Adrenal gland (tissue), 12 donors: ENCODE measurements around the gene TUBGCP2. TPM values are rescaled to one million over a fixed set of nuclear protein-coding genes. Genes with fewer than 3 reads are reported as not detected.

Experiments used
- DNase-seq, 7 donors: peaks; one replicate each; pipeline ENCODE4 v3.0.0-alpha.2; 2019 to 2020
- H3K27ac ChIP-seq, 5 donors: fragments of 200-600 bp; sonication (generic) in 4 of 5; 1 replicate in 3 of 5; 2 replicates in 2 of 5; pipeline versions ENCODE4 v1.5.1 to v1.8.0; 2016 to 2020; ENCODE audit warnings: mild to moderate bottlenecking in 1 of 5
- H3K27me3 ChIP-seq: fragments of 200-600 bp; 2 replicates; pipeline ENCODE4 v1.8.0; 2021
- H3K36me3 ChIP-seq, 2 donors: fragments of 200-600 bp; replicated peaks in 1 of 2; 1 replicate in 1 of 2; 2 replicates in 1 of 2; pipeline versions ENCODE4 v1.5.1 to v1.8.0; 2018 to 2022
- H3K4me1 ChIP-seq, 2 donors: fragments of 200-600 bp; replicated peaks in 1 of 2; 1 replicate in 1 of 2; 2 replicates in 1 of 2; pipeline versions ENCODE4 v1.5.1 to v1.8.0; 2018 to 2021
- H3K4me3 ChIP-seq, 4 donors: fragments of 200-600 bp; sonication (generic) in 3 of 4; one replicate each; pipeline ENCODE4 v1.5.1; 2016 to 2018
- H3K9me3 ChIP-seq, 3 donors: fragments of 200-600 bp; sonication (generic) in 1 of 3; replicated peaks in 1 of 3; 1 replicate in 2 of 3; 2 replicates in 1 of 3; pipeline versions ENCODE4 v1.5.1 to v1.8.0; 2016 to 2021
- CTCF ChIP-seq, 6 experiments: fragments of 450-650 bp in 4 of 6; fragments of 200-600 bp in 2 of 6; sonication (generic) in 1 of 6; IDR thresholded peaks; 1 replicate in 5 of 6; 2 replicates in 1 of 6; pipeline versions ENCODE4 v1.5.1 to v1.8.0; 2016 to 2021; ENCODE audit warnings: antibody characterized with exemption in 6 of 6, mild to moderate bottlenecking in 2 of 6, moderate library complexity in 1 of 6
- POLR2A ChIP-seq, 2 donors: fragments of 450-650 bp; IDR thresholded peaks; one replicate each; pipeline ENCODE4 v1.6.1; 2017; ENCODE audit warnings: antibody characterized with exemption in 2 of 2, mild to moderate bottlenecking in 2 of 2, moderate library complexity in 1 of 2
- WGBS, 4 donors: extraction: QIAGEN DNeasy Blood & Tissue Kit in 2 of 4; methylation state at CpG; one replicate each; pipeline versions ENCODE4 v1.1.5 to v1.1.7; 2013 to 2017; 5-methylcytosine and 5-hydroxymethylcytosine counted together
- intact Hi-C, 2 donors: fragments of 100-400 bp; cut with DNase I; formaldehyde crosslinking; loops; one replicate each; pipeline versions ENCODE4 v1.14.1 to v1.15.0; 2022 to 2023
- polyA plus RNA-seq, 3 donors: library from polyadenylated mRNA; stranded (reverse); fragments of 200-250 nt in 2 of 3; fragments of 350-450 nt in 1 of 3; fragmentation: Illumina TruSeq in 1 of 3; extraction: RNeasy Lipid Tissue Mini Kit (QIAGEN cat#74804) in 1 of 3; gene quantifications; one replicate each; pipeline ENCODE4 v1.2.3, GENCODE V29; 2013 to 2014
- total RNA-seq, 9 donors: library from RNA; depleted of rRNA in 4 of 9; stranded (reverse); fragments of >200 nt in 4 of 9; fragments of 120-200 nt in 1 of 9; fragmentation: NEBNext Ultra II Directional in 1 of 9; extraction: Animal tissue kit (Norgen Biotek cat#: 25700) in 1 of 9; gene quantifications; one replicate each; pipeline versions ENCODE4 v1.1.0 to v1.2.4, GENCODE V29; 2013 to 2023
- donor health status: healthy with polysubstance abuse.
- donor health status: Bipolar disorder and iron deficiency.
- donor health status: DM: yes; HTN: yes; CAD: no.
- donor health status: DM: no; HTN: no; CAD: no.
- donor health status: DM: no; HTN: no; CAD: no.
- donor health status: DM: yes; HTN: yes; CAD: no.

TUBGCP2 gene
- total and polyA plus RNA-seq, 12 donors = 30.9 to 234 (median 62.0) TPM

DNA sequence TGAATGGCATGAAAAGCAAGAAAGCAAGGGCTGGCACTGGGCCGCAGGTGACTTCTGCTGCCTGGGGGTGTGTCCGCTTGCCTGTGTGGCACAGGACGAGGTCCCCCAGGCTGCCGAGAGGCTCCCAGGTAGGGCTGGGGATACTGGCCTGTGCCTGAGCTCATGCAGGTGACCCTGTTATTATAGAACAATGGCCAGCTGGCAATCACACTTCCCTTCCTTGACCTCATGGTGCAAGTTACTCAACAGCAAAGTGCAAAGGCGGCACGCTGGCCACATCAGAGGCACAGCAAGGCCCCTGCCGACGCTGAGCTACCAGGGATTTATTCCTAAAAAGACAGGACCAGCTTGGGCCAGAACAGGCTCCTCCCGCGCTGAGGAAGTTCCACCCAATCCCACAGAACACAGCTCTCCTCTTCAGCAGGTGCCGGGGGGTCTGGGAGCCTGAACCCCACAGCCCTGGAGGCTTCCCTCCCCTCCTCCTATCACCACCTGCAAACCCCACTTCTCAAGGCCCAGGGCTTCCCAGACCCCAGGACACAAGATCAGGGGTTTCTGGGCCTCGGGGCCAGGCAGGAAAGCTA, 30.6 kb downstream of the TUBGCP2 start:
- intact Hi-C loops = no loop called here
- Histone ChIP-seq H3K4me1 (peaks cover 0 to 26% of the 10 kb centered on the region in 2 donors), H3K9me3 (no peaks in the 10 kb centered on the region), H3K36me3 (peaks cover 0 to 32% of the 10 kb centered on the region in 2 donors), H3K27ac (peak overlapping the region in 2 of 5 donors; percentile 49 to 57), H3K27me3 (no peaks in the 10 kb centered on the region), H3K4me3 (no peak overlapping the region)
- peak in 5 of 7 donors; percentile 45 to 78 (median 66) for DNase-seq
- TF ChIP-seq POLR2A (IDR thresholded peaks at IDR 0.05) = no peak
- 39 to 54% (median 48%) methylated on average over 5 to 12 of the region's 12 CpGs for WGBS, 4 donors

DNA sequence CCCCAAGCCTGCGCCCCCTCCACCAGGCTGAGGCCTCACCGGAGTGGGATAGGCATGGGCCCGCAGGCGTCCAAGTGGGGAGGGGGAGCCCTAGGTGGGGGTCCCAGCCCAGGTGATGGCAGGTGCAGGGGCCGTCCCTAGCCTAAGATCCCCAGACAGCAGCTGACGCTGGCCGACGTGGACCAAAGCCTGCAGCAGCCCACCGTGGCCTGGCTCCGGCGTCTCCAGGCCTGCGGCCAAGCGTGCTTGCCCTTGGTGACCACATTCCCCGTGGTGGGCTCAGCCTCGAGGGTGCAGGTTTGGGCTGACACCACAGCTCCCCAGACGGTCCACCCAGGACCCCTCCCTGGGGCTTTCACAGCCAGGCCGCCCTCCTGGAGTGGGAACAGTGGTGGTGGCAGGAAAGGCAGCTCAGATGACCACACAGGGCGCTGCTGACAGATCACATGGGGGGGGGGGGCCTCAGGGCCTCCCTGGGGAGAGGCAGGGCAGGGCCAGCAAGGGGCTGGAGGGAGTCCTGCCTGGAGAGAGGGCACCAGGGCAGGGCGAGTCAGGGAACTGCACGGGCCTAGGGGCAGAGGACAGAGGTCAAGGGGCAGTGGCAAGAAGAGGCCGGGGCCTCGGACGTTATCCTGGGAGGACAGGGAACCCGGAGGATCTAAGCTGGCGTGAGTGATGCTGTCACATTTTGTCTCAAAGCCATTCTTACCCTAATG, 31.2 kb downstream of the TUBGCP2 start:
- peak overlapping the region in 2 of 5 donors; percentile 49 to 57 for H3K27ac ChIP-seq
- H3K4me1 ChIP-seq = peaks cover 0 to 26% of the 10 kb centered on the region in 2 donors
- WGBS, 4 donors = 65 to 75% (median 73%) methylated on average over 8 to 25 of the region's 25 CpGs
- no peak for DNase-seq
- no peaks in the 10 kb centered on the region for H3K9me3 ChIP-seq
- intact Hi-C loops = no loop called here
- H3K36me3 ChIP-seq = peaks cover 0 to 26% of the 10 kb centered on the region in 2 donors
- no peak overlapping the region for H3K4me3 ChIP-seq
- TF ChIP-seq CTCF (IDR thresholded peaks at IDR 0.05) (no peak), POLR2A (IDR thresholded peaks at IDR 0.05) (no peak)
- H3K27me3 ChIP-seq = no peaks in the 10 kb centered on the region

DNA sequence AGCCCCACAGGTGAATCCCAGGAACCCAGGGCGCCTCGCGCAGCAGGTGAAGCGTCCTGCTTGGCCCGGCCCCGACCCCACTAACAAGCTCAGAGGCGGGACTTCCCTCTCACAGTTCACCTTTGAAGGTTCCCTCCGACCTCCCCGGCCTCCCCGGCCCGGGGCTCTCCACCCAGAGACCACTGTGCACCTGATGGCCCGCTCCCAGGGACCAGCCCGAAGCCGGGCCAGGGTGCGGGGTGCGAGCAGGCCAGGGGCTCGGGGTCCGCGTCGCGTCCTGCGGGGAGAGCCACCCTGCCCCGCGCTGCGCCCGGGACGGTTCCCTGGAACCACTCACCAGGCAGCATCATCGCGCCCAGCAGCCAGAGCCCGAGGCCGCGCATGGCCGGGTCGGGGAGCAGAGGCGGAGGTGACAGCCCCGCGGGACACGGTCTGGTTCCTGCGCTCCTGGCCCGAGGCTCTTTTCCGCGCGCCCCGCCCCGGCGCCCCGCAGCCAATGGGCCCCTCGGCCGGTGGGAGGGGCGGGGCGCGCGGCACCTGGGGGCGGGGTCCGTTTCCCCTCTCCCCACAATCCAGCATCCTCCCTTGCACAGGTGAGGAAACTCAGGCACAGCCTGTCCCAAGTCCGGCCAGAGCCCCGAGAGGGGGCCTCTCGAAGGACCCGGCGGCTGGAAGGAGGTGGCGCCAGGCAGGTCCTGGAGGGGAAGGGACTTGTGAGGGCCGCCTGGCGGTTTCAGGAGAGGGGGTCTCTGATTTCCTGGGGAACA, 32.1 kb downstream of the TUBGCP2 start, which contains the start of gene ADAM8:
Gene ADAM8, minus strand, starts transcription at position 434 of the 767 bp plus-strand sequence. Its CDS starts 51 bp downstream, at position 383.
- no peak for TF ChIP-seq POLR2A (IDR thresholded peaks at IDR 0.05)
- no peak for TF ChIP-seq CTCF (IDR thresholded peaks at IDR 0.05)
- 7 to 31% (median 11%) methylated on average over 14 to 63 of the region's 63 CpGs for WGBS, 4 donors
- Histone ChIP-seq H3K27ac (peak within 1 kb of the TSS in 1 of 5 donors; percentile 49), H3K27me3 (no peaks in the 10 kb centered on the region), H3K4me1 (peaks cover 0 to 26% of the 10 kb centered on the region in 2 donors), H3K9me3 (no peaks in the 10 kb centered on the region), H3K36me3 (peaks cover 0 to 18% of the 10 kb centered on the region in 2 donors), H3K4me3 (no peak within 1 kb of the TSS)
- intact Hi-C loops = no loop called here
- peak in 2 of 7 donors; percentile 40 to 58 for DNase-seq

GRCh38 chr10:133276100-133276434, 32.6 kb downstream of the TUBGCP2 start:
- no peak overlapping the region for H3K27ac ChIP-seq
- no peak overlapping the region for H3K4me3 ChIP-seq
- TF ChIP-seq CTCF (IDR thresholded peaks at IDR 0.05) = no peak
- TF ChIP-seq POLR2A (IDR thresholded peaks at IDR 0.05) = no peak
- H3K27me3 ChIP-seq = no peaks in the 10 kb centered on the region
- 30 to 61% (median 40%) methylated on average over 2 to 6 of the region's 6 CpGs for WGBS, 4 donors
- H3K36me3 ChIP-seq = peaks cover 0 to 12% of the 10 kb centered on the region in 2 donors
- H3K9me3 ChIP-seq = no peaks in the 10 kb centered on the region
- H3K4me1 ChIP-seq = peaks cover 0 to 26% of the 10 kb centered on the region in 2 donors
- no peak for DNase-seq
- intact Hi-C loops = no loop called here
